GM12874 (cell line): ENCODE results near the gene UMODL1.

ENCODE experiments used
- TF ChIP-seq, protein P1 (sequence below): IDR thresholded peaks from 2 replicates; pipeline ENCODE4 v1.5.1; 2011; ENCODE audit warnings: low read depth, mild to moderate bottlenecking, control low read depth, low read length, moderate library complexity; ENCODE audit not compliant: insufficient read depth

UMODL1 gene

DNA sequence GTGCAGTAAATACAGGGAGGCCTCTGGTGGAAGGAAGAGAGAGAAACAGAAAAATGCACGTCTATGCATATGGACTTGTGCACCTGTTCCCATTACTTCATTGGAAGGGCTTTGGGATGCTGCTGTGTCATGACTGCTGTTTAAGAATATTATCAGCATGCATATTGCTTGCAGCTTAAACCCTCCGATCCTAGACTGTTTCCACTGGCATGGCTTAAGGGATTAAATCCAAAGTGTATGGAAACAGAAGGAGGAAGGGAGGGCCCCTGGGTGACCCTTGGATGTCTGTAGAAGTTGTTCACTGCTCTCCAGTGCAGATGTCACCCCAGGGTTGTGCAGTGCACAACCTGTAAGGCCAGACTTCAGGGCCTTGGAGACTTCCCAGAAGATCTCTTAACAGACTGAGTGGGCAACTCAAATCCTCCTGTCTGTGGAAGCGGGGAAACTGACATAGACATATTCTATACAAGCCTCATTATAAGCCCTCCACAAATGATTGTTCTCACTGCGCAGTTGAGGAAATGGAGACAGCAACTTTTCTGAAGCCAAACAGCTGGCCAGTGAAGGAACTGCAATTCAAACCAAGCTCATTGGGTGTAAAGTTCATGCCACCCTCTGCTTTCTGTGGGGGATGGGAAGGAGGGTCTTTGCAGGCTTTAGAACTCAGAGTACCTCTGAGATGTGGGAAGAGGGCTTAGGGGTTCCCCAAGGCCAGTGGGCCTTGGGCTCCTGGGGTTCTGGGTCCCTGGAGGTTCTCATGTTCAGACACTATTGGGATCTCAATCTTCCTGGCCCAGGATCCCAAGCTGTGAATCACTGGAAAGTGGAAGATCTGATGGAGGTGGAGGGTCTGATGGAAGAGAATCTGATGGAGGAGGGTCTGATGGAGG, 73.8 kb downstream of the UMODL1 start:
- TF ChIP-seq, protein P1, sequence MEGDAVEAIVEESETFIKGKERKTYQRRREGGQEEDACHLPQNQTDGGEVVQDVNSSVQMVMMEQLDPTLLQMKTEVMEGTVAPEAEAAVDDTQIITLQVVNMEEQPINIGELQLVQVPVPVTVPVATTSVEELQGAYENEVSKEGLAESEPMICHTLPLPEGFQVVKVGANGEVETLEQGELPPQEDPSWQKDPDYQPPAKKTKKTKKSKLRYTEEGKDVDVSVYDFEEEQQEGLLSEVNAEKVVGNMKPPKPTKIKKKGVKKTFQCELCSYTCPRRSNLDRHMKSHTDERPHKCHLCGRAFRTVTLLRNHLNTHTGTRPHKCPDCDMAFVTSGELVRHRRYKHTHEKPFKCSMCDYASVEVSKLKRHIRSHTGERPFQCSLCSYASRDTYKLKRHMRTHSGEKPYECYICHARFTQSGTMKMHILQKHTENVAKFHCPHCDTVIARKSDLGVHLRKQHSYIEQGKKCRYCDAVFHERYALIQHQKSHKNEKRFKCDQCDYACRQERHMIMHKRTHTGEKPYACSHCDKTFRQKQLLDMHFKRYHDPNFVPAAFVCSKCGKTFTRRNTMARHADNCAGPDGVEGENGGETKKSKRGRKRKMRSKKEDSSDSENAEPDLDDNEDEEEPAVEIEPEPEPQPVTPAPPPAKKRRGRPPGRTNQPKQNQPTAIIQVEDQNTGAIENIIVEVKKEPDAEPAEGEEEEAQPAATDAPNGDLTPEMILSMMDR = no peak

DNA sequence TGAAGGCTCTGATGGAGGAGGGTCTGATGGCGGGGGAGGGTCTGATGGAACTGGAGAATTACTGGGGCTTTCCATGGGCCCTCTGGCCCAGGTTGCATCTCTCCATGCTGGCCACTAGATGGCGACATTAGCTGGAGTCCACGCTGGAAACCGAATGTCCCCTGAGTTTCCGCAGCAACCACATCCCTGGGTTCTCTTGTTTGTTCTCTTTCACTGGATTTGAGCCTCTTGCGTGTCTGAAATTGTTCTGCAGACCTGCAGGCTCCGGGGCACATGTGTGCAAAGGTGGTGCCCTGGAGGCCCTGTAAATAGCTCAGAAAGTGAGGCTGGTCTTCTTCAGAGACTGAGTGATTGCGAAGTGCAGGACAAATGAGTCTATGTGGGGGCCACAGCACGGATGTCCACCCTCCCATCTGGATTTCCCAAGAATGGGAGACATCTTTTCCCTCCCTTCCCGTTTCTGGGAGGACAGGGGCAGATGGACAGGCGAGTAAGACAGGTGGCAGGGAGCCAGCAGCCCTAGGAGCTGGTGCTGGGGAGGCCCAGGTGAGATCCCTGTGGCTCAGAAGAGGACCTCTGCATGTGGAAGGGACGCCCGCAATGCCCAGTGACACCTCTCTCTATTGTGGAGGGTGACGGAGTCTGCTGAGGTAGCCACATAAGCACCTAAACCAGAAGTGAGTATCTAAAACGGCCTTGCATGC, 74.6 kb downstream of the UMODL1 start:
- TF ChIP-seq, protein P1 = peak; percentile 92

DNA sequence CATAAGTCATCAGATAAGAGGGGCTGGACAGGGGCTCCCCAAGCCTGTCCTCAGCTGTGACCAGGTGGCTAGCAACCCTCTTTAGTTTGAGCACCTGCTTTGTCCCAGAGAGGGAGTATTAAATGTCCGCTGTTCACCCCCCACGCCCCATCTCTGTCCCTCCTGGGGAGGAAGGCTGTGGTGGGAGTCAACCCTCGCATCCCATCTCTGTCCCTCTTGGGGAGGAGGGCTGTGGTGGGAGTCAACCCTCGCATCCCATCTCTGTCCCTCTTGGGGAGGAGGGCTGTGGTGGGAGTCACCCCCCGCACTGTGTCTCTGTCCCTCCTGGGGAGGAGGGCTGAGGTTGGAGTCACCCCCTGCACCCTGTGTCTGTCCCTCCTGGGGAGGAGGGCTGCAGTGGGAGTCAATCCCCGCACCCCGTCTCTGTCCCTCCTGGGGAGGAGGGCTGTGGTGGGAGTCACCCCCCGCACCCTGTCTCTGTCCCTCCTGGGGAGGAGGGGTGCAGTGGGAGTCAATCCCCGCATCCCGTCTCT, 75.2 kb downstream of the UMODL1 start:
- TF ChIP-seq, protein P1 = no peak

DNA sequence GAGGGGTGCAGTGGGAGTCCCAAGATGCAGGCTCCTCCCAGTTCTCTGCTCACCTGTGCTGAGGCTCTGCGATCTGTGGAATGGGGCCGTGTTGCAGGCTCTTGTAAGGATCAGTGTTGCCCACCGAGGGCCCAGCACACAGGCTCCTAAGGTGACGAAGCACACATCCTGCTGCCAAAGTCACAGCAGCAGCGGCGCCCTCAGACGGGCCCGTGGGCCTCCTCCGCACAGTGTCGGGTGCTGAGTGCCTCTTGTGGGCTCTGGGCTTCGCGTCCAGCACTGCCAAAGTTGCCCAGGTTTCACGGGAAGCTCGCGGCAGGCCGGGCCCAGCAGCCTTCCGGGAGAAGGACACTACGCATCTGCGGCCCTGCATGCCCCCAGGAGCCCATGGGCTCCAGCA, 75.7 kb downstream of the UMODL1 start:
- TF ChIP-seq, protein P1 = no peak

DNA sequence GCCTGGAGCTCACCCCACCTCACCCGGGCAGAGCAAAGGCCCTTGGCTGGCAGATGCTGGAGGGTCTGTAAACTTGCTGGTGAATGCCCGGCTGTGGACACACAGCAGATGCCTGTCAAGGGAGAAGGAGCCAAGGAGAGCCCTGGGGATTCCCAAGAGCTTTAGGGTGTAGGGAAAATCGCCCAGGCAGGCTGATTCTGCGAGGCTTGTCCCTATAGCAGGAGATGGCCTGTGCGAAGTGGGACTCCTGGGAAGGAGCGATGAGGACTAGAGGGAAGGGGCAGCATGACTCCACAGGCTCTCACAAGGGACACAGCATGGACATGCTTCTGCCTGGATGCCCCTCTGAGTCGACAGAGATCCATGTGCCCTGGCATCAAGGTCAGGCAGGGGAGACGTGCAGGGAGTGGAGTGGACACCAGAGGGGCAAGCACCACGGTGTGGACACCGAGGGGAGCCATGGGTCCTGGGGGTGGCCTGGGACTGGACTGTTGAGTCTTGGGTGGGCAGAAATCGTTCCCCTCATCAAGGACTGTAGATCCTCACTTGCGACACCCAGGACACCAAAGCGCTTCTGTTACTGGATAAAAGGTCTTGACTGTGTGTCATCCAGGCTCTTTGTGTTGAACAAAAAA, 76.4 kb downstream of the UMODL1 start:
- TF ChIP-seq, protein P1 = no peak

DNA sequence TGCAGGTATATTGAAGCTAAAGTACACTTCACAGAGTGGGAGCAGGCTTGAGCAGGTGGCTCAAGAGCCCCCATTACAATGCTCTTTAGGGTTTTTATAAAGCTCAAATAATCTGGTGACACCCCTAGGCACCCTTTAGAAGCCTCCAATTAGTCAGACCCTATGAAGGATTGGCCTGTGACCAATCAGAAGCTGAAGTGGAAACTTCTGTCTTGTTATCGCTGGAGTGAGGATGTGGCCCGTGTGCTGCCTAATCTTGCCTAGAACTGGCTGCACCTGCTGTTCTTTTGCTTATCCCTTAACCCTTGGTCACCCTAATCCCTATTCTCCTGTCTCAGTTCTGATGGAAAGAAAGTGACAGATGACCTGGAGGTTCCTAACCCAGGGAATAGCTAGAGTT, 77.0 kb downstream of the UMODL1 start:
- TF ChIP-seq, protein P1 = no peak

DNA sequence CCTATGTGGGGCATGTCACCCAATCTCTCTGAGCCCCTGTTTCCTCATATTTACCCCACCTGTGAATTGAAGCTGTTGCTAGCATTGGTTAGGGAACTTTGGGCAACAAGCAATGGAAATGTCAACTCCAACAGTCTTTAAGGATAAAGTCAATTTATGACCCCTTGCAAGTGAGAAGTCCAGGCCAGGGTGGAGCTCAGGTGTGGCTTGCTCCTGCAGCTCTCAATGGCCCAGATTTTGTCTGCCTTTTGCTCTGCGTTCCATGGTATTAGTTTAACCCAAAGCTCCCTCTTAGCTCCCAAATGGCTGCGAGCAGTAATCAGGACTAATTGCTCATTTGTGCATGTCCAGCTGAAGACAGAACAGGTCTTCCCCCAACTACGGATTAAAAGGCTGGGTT, 77.5 kb downstream of the UMODL1 start:
- TF ChIP-seq, protein P1 = no peak
